ENCODE data around the gene STIMATE. TPM values are rescaled to one million over a fixed set of nuclear protein-coding genes. Genes with fewer than 3 reads are reported as not detected.

Gene STIMATE
- 16.9 and 19.7 TPM in 2 replicates for total RNA-seq

DNA sequence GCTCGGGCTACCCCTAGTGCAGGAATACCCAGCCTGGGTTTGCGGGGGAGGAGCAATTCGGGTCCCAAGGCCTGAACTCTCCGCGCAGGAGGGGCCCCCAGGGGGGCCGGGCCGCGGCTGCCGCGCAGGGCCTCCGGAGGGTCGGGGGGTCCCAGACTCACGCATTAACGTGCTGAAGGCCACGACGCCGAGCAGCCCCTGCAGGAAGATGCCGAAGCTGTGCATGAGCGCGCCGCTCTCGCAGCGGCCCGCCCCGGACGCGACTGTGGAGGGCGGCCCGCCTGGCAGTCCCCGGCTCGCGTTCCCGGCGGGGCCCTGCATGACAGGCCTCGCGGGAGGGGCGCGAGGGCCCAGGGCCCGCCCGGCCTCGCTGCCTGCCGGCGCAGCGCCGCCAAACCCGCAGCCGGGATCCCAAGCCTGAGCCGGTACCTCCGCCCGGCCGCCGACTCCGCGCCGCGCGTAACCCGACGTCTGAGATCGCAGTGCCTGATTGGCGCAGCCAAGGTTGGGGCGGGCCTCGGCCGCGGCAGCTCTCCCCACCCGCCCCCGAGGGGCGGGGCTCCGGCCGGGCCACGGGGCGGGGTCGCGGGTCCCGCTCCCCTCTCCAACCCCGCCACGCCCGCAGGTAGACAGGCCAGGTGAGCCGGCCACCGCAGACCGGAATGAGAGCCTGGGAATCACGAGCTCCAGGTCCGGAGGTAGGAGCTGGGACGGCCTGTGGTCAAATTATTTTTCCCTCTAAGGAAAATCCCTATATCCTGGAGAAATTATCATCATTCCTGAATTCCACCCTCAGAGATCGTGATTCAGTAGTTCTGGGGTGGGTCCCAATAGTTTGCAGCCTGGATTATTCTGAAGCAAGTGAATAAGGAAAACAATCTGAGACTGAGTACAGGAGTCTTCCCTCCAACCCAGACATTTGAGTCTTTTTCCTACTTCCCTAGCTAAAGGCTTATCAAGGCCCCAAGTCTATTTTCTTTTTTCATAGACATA lies at the start of gene STIMATE:
Gene STIMATE (minus strand): TSS at position 419 of the 993 bp plus-strand sequence. CDS start 98 bp downstream, at position 321.

DNA sequence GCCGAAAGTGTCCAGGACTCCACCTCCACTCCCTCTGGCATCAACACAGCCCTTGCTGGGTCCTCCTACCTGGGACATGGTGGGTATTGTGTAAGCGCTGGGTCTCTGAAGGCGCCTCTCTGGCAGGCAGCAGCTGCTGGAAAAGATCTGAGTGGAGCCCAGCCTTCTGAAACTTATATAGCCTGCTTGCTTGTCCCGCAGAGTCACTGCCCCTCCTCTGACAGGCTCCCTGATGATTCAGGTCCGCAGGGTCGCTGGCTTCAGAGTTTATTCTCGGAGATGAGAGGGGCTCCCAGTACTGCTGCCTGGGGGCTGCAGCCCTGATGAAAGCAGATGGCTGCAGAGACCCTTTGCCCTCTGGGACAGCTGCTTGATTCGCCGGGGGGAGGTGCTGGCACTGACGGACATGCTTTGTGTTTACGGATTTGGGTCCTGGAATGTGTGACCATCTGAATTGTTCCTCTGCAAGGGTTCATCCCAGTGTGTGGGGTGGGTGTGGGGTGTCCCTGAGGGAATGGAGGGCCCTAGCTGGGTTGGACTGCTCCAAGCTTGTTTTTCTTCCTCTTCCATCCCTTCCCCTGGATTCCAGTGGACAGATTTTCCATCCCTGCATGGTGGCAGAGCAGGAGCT lies 62.4 kb downstream of the STIMATE start, which contains the start of gene MUSTN1:
Gene MUSTN1 (minus strand): TSS at position 149 of the 631 bp plus-strand sequence. CDS start 71 bp downstream, at position 78.

DNA sequence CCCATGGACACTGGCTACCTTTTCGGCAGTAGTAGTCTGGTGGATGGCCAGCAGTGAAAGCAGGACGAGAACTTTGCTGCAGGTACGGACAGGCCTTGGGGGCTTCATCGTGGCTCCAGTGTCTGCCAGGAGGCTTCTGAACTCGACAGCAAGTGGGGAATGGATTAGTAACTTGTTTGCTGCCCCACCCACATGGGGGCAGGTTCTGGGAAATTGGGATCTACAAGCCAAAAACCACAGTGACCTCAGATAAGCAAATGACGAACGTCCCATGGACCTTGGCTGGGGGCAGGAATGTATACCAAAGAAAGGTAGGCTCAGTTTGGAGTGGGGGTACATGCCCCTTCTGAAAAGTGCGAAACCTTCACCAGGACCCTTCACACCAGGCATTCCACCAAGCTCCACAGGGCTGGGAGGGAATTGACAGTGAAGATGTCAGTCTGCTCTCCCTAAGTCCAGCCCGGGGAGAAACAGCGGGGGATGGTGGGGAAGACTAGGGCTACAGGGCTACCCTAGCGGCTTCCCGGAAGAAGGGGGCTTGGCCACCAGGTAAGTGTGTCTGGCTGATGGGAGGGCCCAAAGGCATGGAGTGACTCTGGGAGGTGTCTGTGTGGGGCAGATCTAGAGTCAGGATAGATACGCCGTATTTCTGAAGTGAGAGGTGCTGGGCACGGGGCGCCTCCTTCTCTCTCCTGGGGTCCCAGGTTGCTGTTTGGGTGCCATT lies 66.7 kb downstream of the STIMATE start, which contains the start of gene ITIH4:
Gene ITIH4 (minus strand): TSS at position 138 of the 724 bp plus-strand sequence. CDS start 30 bp downstream, at position 108.

DNA sequence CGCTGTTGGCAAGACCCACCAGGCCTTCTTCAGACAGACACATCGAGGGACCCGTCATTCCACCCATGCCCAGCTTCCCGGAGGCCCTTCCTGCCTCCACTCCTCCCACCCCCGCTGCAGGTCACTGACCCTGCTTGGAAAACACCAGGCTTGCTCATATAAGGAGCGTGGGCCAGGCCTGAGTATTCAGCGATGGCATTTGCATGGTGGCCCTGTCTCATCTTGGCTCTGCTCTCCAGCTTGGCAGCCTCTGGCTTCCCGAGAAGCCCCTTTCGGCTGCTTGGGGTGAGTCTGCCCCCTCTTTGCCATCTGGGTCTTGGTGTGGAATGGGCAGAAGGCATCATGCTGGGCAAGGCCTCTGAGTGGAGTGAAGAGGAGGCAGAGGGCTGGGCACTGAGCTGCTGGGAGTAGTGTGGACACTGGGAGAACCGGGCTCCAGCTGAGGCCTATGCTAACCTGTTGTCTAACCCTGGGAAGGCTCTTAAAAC lies 102.7 kb downstream of the STIMATE start, which contains the start of gene ITIH3:
Gene ITIH3 (plus strand): TSS at position 185 of the 488 bp plus-strand sequence. CDS start 8 bp downstream, at position 193.

Small RNA genes within 50 kb of the gene (small RNA-seq; reads per million reads assigned to genes)
- gene MIR8064 (not detected), gene MUSTN1 (not detected)

Other genes starting within 250 kb of the STIMATE start
- gene PBRM1, start 211.6 kb downstream of the STIMATE start, total RNA-seq: 75.4 and 82.8 TPM in 2 replicates
- gene GNL3, start 211.5 kb downstream of the STIMATE start, total RNA-seq: 113 and 126 TPM in 2 replicates
- gene GLT8D1, start 191.8 kb downstream of the STIMATE start, total RNA-seq: 94.7 and 97.8 TPM in 2 replicates
- gene SPCS1, start 191.4 kb downstream of the STIMATE start, total RNA-seq: 32.5 and 50.0 TPM in 2 replicates
- gene NEK4, start 126.6 kb downstream of the STIMATE start, total RNA-seq: 20.9 and 28.4 TPM in 2 replicates
- gene ITIH1, start 119.9 kb downstream of the STIMATE start, total RNA-seq: not detected in 2 replicates
- gene ITIH3, start 102.8 kb downstream of the STIMATE start, total RNA-seq: 1.1 TPM in 1 of 2 replicates, not detected in the other
- gene ITIH4, start 66.9 kb downstream of the STIMATE start, total RNA-seq: 2.2 and 2.4 TPM in 2 replicates
- not detected in 2 replicates for gene MUSTN1, start 62.5 kb downstream of the STIMATE start, total RNA-seq
- 4.0 and 7.3 TPM in 2 replicates for gene SFMBT1, start 148.5 kb upstream of the STIMATE start, total RNA-seq
- gene RFT1, start 232.9 kb upstream of the STIMATE start, total RNA-seq: 12.5 and 13.0 TPM in 2 replicates

Data from hair follicle dermal papilla cell (primary cell).